ENCODE data around the gene TMIGD1.
A peak's percentile ranks its signal among the peaks of the same experiment; 100 is the strongest.

TMIGD1 gene

DNA sequence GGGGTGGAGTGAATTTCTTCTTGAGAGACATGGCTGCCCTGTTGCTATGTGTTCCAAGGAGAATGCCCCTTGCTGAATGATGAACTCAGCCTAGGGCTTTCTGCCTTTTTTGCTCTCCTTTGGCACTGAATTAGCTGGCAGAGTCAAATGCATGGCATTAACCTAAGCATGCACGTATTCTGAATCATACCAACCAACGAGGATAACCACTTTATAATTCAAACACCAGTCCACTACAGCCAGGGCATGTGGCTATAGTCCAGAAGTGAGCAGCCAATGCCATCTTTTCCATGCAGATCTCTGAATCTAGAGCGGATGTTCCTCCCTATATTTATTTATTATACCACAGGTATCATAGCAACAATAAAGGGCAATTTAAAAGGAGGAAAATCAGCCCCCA lies 15.7 kb downstream of the TMIGD1 start:
- no peak for DNase-seq (ENCODE audit: low read depth, low spot score)
- in situ Hi-C loops (cut with HindIII; ENCODE audit: low sequenced_read_pairs), result no loop called here
- no peak for TF ChIP-seq CTCF (IDR thresholded peaks at IDR 0.05; ENCODE audit: low read depth, low read length)
- no peak overlapping the region for H3K4me3 ChIP-seq (ENCODE audit: low read depth, low read length)

DNA sequence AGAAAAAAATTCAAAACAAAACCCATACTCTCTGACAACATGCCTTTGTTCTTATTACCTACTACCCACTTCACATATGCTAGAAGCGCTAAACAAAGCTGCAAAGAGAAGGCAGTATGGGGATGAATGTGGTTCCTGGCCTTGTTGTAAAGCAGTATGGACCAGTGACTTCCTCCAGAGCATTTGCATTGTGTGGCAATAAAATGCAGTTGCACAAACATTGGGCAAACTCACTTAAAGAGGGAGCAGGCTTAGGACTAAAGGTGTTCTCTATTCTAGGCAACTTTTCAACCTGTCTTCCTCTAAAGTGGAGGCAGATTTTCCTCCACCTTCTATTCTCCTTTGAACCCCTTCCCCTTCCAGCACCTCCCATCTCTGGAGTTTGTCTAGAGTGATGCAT lies 17.1 kb downstream of the TMIGD1 start:
- in situ Hi-C loops (cut with HindIII; ENCODE audit: low sequenced_read_pairs), result no loop called here
- H3K4me3 ChIP-seq (ENCODE audit: low read depth, low read length), result no peak overlapping the region
- DNase-seq (ENCODE audit: low read depth, low spot score), result no peak
- TF ChIP-seq CTCF (IDR thresholded peaks at IDR 0.05; ENCODE audit: low read depth, low read length), result no peak

DNA sequence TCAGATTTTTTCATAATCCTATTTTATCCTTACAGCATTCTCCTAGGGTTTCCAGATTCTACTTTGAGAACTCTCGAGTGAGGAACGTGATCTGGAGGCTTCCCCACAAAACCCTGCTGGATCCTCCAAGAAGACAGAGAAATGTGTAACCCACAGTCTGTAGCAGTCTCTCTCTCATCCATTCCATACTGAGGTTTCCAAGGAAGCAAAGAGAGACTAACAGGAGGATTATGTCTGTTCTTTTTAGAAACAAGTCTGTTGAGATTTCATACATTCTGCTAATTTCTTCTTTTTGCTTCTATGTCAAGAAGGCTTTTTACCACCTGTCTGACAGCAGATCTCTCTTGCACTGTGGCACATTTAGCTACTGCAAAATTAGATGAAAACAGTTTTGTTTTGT lies 18.8 kb downstream of the TMIGD1 start:
- in situ Hi-C loops (cut with HindIII; ENCODE audit: low sequenced_read_pairs), result no loop called here
- TF ChIP-seq CTCF (IDR thresholded peaks at IDR 0.05; ENCODE audit: low read depth, low read length), result no peak
- DNase-seq (ENCODE audit: low read depth, low spot score), result no peak
- H3K4me3 ChIP-seq (ENCODE audit: low read depth, low read length), result no peak overlapping the region

DNA sequence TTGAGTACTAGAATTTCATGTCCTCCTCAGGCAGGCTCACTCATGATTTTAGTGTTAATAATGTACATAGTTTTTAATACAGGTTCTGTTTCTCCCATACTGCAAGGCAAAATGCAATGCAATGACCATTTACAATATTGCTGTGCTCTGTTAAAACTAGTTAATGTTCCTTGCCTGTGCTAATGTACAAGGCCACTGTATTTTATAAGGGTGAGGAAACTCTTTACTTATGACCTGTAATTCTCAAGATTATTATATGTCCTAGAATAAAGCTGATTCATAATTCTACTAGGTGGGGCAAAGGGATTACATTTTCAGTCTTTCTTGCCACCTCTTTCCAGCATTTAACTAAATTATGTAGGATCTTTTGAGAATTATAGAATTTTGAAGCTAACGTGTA lies 19.4 kb downstream of the TMIGD1 start:
- H3K4me3 ChIP-seq (ENCODE audit: low read depth, low read length), result no peak overlapping the region
- in situ Hi-C loops (cut with HindIII; ENCODE audit: low sequenced_read_pairs), result no loop called here
- DNase-seq (ENCODE audit: low read depth, low spot score), result no peak
- TF ChIP-seq CTCF (IDR thresholded peaks at IDR 0.05; ENCODE audit: low read depth, low read length), result no peak

DNA sequence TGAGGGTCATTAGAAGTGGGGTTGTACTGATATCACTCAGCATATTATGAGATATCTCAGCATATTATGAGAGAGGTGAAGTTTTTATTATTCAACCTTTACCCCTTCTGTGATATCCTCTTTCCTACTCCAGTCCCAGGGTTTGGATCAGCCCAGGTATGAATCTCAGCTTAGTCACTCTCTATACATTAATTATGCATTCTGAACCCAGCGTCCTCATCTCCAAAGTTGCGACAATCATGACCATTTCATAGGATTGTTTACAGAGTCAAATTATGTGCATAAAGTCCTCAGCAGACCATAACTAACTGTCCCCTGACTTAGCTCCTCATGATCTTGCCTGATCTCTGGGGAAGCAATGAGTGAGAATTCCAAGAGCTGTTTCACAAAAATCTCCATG lies 21.6 kb downstream of the TMIGD1 start:
- in situ Hi-C loops (cut with HindIII; ENCODE audit: low sequenced_read_pairs), result no loop called here
- no peak for TF ChIP-seq CTCF (IDR thresholded peaks at IDR 0.05; ENCODE audit: low read depth, low read length)
- DNase-seq (ENCODE audit: low read depth, low spot score), result no peak
- H3K4me3 ChIP-seq (ENCODE audit: low read depth, low read length), result no peak overlapping the region

GRCh38 chr17:30310562-30310961 lies 23.3 kb downstream of the TMIGD1 start:
- TF ChIP-seq CTCF (IDR thresholded peaks at IDR 0.05; ENCODE audit: low read depth, low read length), result no peak
- no peak overlapping the region for H3K4me3 ChIP-seq (ENCODE audit: low read depth, low read length)
- in situ Hi-C loops (cut with HindIII; ENCODE audit: low sequenced_read_pairs), result no loop called here
- DNase-seq (ENCODE audit: low read depth, low spot score), result no peak

GRCh38 chr17:30309591-30309990 lies 24.3 kb downstream of the TMIGD1 start:
- in situ Hi-C loops (cut with HindIII; ENCODE audit: low sequenced_read_pairs), result no loop called here
- peak; percentile 61 for DNase-seq (ENCODE audit: low read depth, low spot score)
- H3K4me3 ChIP-seq (ENCODE audit: low read depth, low read length), result no peak overlapping the region
- TF ChIP-seq CTCF (IDR thresholded peaks at IDR 0.05; ENCODE audit: low read depth, low read length), result no peak
